SK-N-MC (cell line): ENCODE results near the gene GDPD3.
A peak's percentile ranks its signal among the peaks of the same experiment; 100 is the strongest.

Experiments used
- DNase-seq: peaks from one replicate; pipeline ENCODE4 v3.0.0-alpha.2; 2011; ENCODE audit warnings: low read depth, low spot score
- H3K27ac ChIP-seq: fragments of 200-600 bp; sonication (generic); 2 replicates; pipeline ENCODE4 v1.5.1; 2016; ENCODE audit warnings: mixed run types
- H3K36me3 ChIP-seq: fragments of 200-600 bp; sonication (generic); 2 replicates; pipeline ENCODE4 v1.6.1; 2017; ENCODE audit warnings: antibody characterized with exemption, low read length, mixed read lengths; ENCODE audit not compliant: insufficient read depth
- H3K4me3 ChIP-seq: fragments of 200-600 bp; sonication (generic); 2 replicates; pipeline ENCODE4 v1.5.1; 2016
- H3K9ac ChIP-seq: fragments of 200-600 bp; sonication (generic); 2 replicates; pipeline ENCODE4 v1.8.0; 2017; ENCODE audit warnings: mixed run types, mixed read lengths; ENCODE audit not compliant: insufficient read length
- H3K9me3 ChIP-seq: fragments of 200-600 bp; sonication (generic); 2 replicates; pipeline ENCODE4 v1.6.1; 2017; ENCODE audit warnings: low read depth, mild to moderate bottlenecking, antibody characterized with exemption, low read length, moderate library complexity, mixed read lengths
- EZH2 ChIP-seq: fragments of 200-600 bp; sonication (generic); IDR thresholded peaks from one replicate; pipeline ENCODE4 v1.6.1; 2017; ENCODE audit warnings: antibody characterized with exemption
- FOXP2 ChIP-seq: optimal IDR thresholded peaks from 2 replicates; pipeline ENCODE3; 2011; ENCODE audit warnings: mild to moderate bottlenecking, moderate library complexity; ENCODE audit not compliant: insufficient read depth; ENCODE audit errors: extremely low read length, control extremely low read depth
- POLR2AphosphoS5 ChIP-seq: IDR thresholded peaks from 2 replicates; pipeline ENCODE4 v1.6.1; 2012; ENCODE audit warnings: mild to moderate bottlenecking, low read depth, low read length, borderline replicate concordance

The GDPD3 gene

GRCh38 chr16:30108059-30108850 lies 5.1 kb downstream of the GDPD3 start:
- H3K9me3 ChIP-seq: no peaks in the 10 kb centered on the region
- no peak overlapping the region for H3K27ac ChIP-seq
- no peak overlapping the region for H3K9ac ChIP-seq
- no peak for DNase-seq
- no peaks in the 10 kb centered on the region; the same call in 1 of the 2 replicates for H3K36me3 ChIP-seq
- no peak overlapping the region for H3K4me3 ChIP-seq
- TF ChIP-seq POLR2AphosphoS5: no peak
- no peak for TF ChIP-seq EZH2
- TF ChIP-seq FOXP2: no peak

- TF ChIP-seq POLR2AphosphoS5 (no peak), EZH2 (no peak), FOXP2 (no peak)
- H3K9ac ChIP-seq: no peak overlapping the region
- no peak overlapping the region for H3K4me3 ChIP-seq
- H3K27ac ChIP-seq: no peak overlapping the region
- no peaks in the 10 kb centered on the region for H3K9me3 ChIP-seq
- no peaks in the 10 kb centered on the region; the same call in 1 of the 2 replicates for H3K36me3 ChIP-seq
- DNase-seq: no peak
Observed at GRCh38 chr16:30104492-30104891, 8.8 kb downstream of the GDPD3 start.

- Histone ChIP-seq H3K9ac (no peak overlapping the region), H3K4me3 (no peak overlapping the region), H3K9me3 (no peaks in the 10 kb centered on the region), H3K27ac (0 out of 2 replicates have a peak overlapping the region, but pooled peaks have one; percentile 49), H3K36me3 (no peaks in the 10 kb centered on the region; the same call in 1 of the 2 replicates)
- DNase-seq: no peak
- TF ChIP-seq POLR2AphosphoS5 (no peak), FOXP2 (no peak), EZH2 (no peak)
Observed at GRCh38 chr16:30104090-30104489, 9.2 kb downstream of the GDPD3 start.

- Histone ChIP-seq H3K27ac (peak overlapping the region; percentile 59; the same call in 1 of the 2 replicates), H3K9ac (no peak overlapping the region), H3K36me3 (no peaks in the 10 kb centered on the region), H3K9me3 (no peaks in the 10 kb centered on the region; the same call in 1 of the 2 replicates), H3K4me3 (no peak overlapping the region; the same call in 1 of the 2 replicates)
- DNase-seq: no peak
- no peak for TF ChIP-seq POLR2AphosphoS5
- no peak for TF ChIP-seq FOXP2
- no peak for TF ChIP-seq EZH2
Observed at GRCh38 chr16:30096862-30097563, 16.3 kb downstream of the GDPD3 start.

GRCh38 chr16:30096105-30096861 lies 17.1 kb downstream of the GDPD3 start, which contains the start of gene YPEL3:
Gene YPEL3 (minus strand): TSS chr16:30096213. CDS start chr16:30095482, 731 bp downstream.
- peak within 1 kb of the TSS; percentile 59; the same call in 1 of the 2 replicates for H3K27ac ChIP-seq
- H3K4me3 ChIP-seq: no peak within 1 kb of the TSS; the same call in 1 of the 2 replicates
- TF ChIP-seq POLR2AphosphoS5 (no peak), EZH2 (no peak), FOXP2 (peak; percentile 97)
- H3K9ac ChIP-seq: no peak within 1 kb of the TSS
- H3K36me3 ChIP-seq: no peaks in the 10 kb centered on the region
- no peak for DNase-seq
- H3K9me3 ChIP-seq: no peaks in the 10 kb centered on the region; the same call in 1 of the 2 replicates

- Histone ChIP-seq H3K9ac (no peak overlapping the region), H3K9me3 (no peaks in the 10 kb centered on the region; the same call in 1 of the 2 replicates), H3K36me3 (no peaks in the 10 kb centered on the region), H3K4me3 (no peak overlapping the region), H3K27ac (no peak overlapping the region)
- no peak for DNase-seq
- TF ChIP-seq FOXP2 (no peak), POLR2AphosphoS5 (no peak), EZH2 (no peak)
Observed at GRCh38 chr16:30095166-30096078, 17.9 kb downstream of the GDPD3 start.

GRCh38 chr16:30094541-30095165 lies 18.7 kb downstream of the GDPD3 start:
- DNase-seq: no peak
- no peak overlapping the region for H3K4me3 ChIP-seq
- no peaks in the 10 kb centered on the region for H3K36me3 ChIP-seq
- H3K9ac ChIP-seq: no peak overlapping the region
- no peaks in the 10 kb centered on the region; the same call in 1 of the 2 replicates for H3K9me3 ChIP-seq
- H3K27ac ChIP-seq: no peak overlapping the region
- TF ChIP-seq POLR2AphosphoS5 (no peak), EZH2 (no peak), FOXP2 (no peak)
